GM12873 (cell line): ENCODE data around the gene SOX18.

Source experiments
- CTCF ChIP-seq: IDR thresholded peaks from 2 replicates; pipeline ENCODE4 v1.5.1; 2012; ENCODE audit warnings: low read depth, mild to moderate bottlenecking, moderate library complexity, low read length, control low read depth; ENCODE audit not compliant: insufficient read depth; ENCODE audit errors: missing control alignments

SOX18 gene

GRCh38 chr20:64049060-64049877 is at the start of gene SOX18:
SOX18 (minus strand) TSS chr20:64049639; CDS start chr20:64049516, 123 bp downstream.
- TF ChIP-seq CTCF, result no peak

- no peak for TF ChIP-seq CTCF
These were observed 49.1 kb upstream of the SOX18 start for GRCh38 chr20:64098471-64099013.

GRCh38 chr20:64096535-64096934 is 47.1 kb upstream of the SOX18 start:
- no peak for TF ChIP-seq CTCF

- no peak for TF ChIP-seq CTCF
These were observed 46.5 kb upstream of the SOX18 start for GRCh38 chr20:64095927-64096326.

GRCh38 chr20:64095455-64095854 is 46.0 kb upstream of the SOX18 start:
- TF ChIP-seq CTCF, result no peak

- no peak for TF ChIP-seq CTCF
These were observed 43.6 kb upstream of the SOX18 start for GRCh38 chr20:64093013-64093503.

GRCh38 chr20:64092258-64093012 is 43.0 kb upstream of the SOX18 start:
- no peak for TF ChIP-seq CTCF
